IMR-90 (cell line): ENCODE results near the gene SERPINA12.

Source experiments
- BHLHE40 ChIP-seq: fragments of 150-350 bp; IDR thresholded peaks from 2 replicates; pipeline ENCODE4 v1.6.1; 2016; ENCODE audit warnings: mild to moderate bottlenecking, low read depth, low read length
- CHD1 ChIP-seq: IDR thresholded peaks from 2 replicates; pipeline ENCODE4 v1.6.1; 2012; ENCODE audit warnings: low read depth, low read length, improper control_type of control experiment
- CTCF ChIP-seq: conservative IDR thresholded peaks from 2 replicates; pipeline ENCODE4 v1.5.1; 2012; ENCODE audit warnings: mild to moderate bottlenecking, low read depth, low read length, improper control_type of control experiment
- POLR2A ChIP-seq: IDR thresholded peaks from 2 replicates; pipeline ENCODE4 v1.6.1; 2012; ENCODE audit warnings: mild to moderate bottlenecking, low read depth, low read length
- RAD21 ChIP-seq: IDR thresholded peaks from 2 replicates; pipeline ENCODE4 v1.6.1; 2012; ENCODE audit warnings: low read length, improper control_type of control experiment
- RCOR1 ChIP-seq: IDR thresholded peaks from 2 replicates; pipeline ENCODE4 v1.6.1; 2012; ENCODE audit warnings: mild to moderate bottlenecking, low read length, improper control_type of control experiment; ENCODE audit not compliant: insufficient replicate concordance
- SMC3 ChIP-seq: fragments of 150-350 bp; IDR thresholded peaks from 2 replicates; pipeline ENCODE4 v1.6.1; 2016; ENCODE audit warnings: low read depth, mild to moderate bottlenecking, antibody characterized with exemption, low read length, moderate library complexity
- USF2 ChIP-seq: fragments of 150-350 bp; IDR thresholded peaks from 2 replicates; pipeline ENCODE4 v1.6.1; 2017; ENCODE audit warnings: mild to moderate bottlenecking, antibody characterized with exemption, low read length, low read depth

GRCh38 chr14:94557327-94557726 is 48.1 kb upstream of the SERPINA12 start:
- TF ChIP-seq CTCF (no peak), BHLHE40 (no peak), POLR2A (no peak), RAD21 (no peak), USF2 (no peak), SMC3 (no peak), CHD1 (no peak), RCOR1 (no peak)
